NCI-H82 treated with DMSO at 0.1 percent for 48 hours (cell line): ENCODE results near the gene MAP4.
"Not testable (repeated sequence)": the region's sequence is repeated elsewhere in the genome, so short reads cannot be mapped to it uniquely, and the experiment has no call there.

ENCODE experiments used
- DNase-seq: peaks from one replicate; lab custom pipeline; 2025; ENCODE audit not compliant: unreplicated experiment; lab: John Stamatoyannopoulos, UW

MAP4 gene

GRCh38 chr3:47901280-47901833, 114.9 kb downstream of the MAP4 start:
- DNase-seq = no peak

- DNase-seq = no peak
Observed at GRCh38 chr3:47899495-47900108, 116.6 kb downstream of the MAP4 start.

GRCh38 chr3:47897954-47898353, 118.3 kb downstream of the MAP4 start:
- no peak for DNase-seq

- no peak for DNase-seq
Observed at GRCh38 chr3:47896736-47897135, 119.5 kb downstream of the MAP4 start.

GRCh38 chr3:47895241-47895640, 121.0 kb downstream of the MAP4 start:
- no peak for DNase-seq

- no peak for DNase-seq
Observed at GRCh38 chr3:47892286-47893040, 123.8 kb downstream of the MAP4 start.

- no peak for DNase-seq
Observed at GRCh38 chr3:47891613-47892005, 124.6 kb downstream of the MAP4 start.

- DNase-seq = peak; percentile 87
Observed at GRCh38 chr3:47890828-47891612, 125.2 kb downstream of the MAP4 start.

GRCh38 chr3:47890126-47890827, 125.9 kb downstream of the MAP4 start:
- peak; percentile 82 for DNase-seq

GRCh38 chr3:47888986-47889757, 127.0 kb downstream of the MAP4 start:
- no peak for DNase-seq

- DNase-seq = not testable (repeated sequence)
Observed at GRCh38 chr3:47887991-47888390, 128.2 kb downstream of the MAP4 start.

- DNase-seq = no peak
Observed at GRCh38 chr3:47885168-47885567, 131.0 kb downstream of the MAP4 start.

- DNase-seq = no peak
Observed at GRCh38 chr3:47884603-47885002, 131.6 kb downstream of the MAP4 start.

GRCh38 chr3:47882338-47882737, 133.9 kb downstream of the MAP4 start:
- DNase-seq = no peak

- DNase-seq = no peak
Observed at GRCh38 chr3:47877719-47878118, 138.5 kb downstream of the MAP4 start.

GRCh38 chr3:47877290-47877689, 138.9 kb downstream of the MAP4 start:
- DNase-seq = no peak

GRCh38 chr3:47874913-47875312, 141.3 kb downstream of the MAP4 start:
- no peak for DNase-seq

- no peak for DNase-seq
Observed at GRCh38 chr3:47874438-47874837, 141.8 kb downstream of the MAP4 start.

- DNase-seq = peak; percentile 28
Observed at GRCh38 chr3:47872916-47873315, 143.3 kb downstream of the MAP4 start.

- no peak for DNase-seq
Observed at GRCh38 chr3:47871389-47871788, 144.8 kb downstream of the MAP4 start.
